8988T (cell line): ENCODE measurements around the gene MYLK.

Experiments
- DNase-seq: peaks from one replicate; pipeline ENCODE4 v3.0.0; 2011

The MYLK gene

DNA sequence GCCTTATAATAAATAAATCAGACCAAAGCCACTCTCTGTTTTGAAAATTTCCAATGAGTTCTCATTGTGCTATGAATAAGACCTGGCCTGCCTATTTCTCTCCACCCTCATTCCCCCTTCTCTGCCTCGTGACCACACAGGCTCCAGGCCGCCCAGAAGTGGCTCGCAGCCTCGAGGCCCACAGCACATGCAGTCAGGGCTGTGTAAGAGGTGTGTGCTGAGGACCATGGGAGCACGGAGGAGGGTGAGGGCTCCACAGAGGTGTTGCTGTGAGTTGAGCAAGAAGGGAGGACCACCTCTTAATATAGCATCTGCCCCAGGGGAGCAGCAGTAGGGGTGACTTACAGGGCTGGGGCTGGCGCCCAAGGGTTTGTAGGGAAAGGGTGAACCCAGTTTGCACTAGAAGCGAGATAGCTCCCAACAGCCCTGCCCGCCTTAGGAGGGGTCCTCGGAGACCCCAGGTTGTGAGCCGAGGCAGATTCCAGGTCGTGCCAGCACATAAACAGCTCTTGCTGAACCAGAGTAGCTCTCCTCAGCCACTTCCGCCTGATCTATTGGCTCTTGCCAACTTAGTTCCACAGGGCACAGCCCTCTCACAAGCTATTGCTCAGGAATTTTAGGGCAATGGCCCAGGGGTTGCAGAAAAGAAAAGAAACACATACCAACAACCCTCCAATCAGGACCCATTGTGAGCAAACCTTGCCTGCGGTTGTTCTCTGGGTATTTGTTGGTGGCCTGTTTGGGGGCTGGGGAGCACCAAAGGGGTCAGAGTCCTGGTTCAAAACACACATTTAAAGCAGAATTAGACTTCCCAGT, 117.7 kb downstream of the MYLK start:
- DNase-seq: no peak

DNA sequence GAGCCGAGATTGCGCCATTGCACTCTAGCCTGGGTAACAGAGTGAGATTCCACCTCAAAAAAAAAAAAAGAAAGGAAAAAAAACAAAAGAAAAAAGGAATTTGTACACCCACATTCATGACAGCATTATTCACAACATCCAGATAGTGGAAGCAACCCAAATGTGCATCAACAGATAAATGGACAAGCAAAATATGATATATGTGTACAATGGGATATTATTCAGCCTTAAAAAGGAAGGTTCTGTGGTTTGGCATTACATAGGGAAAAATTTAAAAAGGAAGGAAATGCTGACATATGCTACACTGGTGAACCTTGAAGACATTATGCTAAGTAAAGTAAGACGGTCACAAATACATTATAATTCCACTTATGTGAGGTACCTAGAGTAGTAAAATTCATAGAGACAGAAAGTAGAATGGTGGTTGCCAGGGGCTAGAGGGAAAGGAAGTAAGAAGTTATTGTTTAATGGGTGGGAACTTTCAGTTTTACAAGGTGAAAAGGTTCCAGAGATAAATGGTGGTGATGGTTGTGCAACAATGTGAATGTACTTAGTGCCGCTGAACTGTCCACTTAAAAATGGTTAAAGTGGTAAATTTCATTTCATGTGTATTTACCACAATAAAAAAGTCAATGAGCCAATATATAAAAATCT, 118.5 kb downstream of the MYLK start:
- no peak for DNase-seq

DNA sequence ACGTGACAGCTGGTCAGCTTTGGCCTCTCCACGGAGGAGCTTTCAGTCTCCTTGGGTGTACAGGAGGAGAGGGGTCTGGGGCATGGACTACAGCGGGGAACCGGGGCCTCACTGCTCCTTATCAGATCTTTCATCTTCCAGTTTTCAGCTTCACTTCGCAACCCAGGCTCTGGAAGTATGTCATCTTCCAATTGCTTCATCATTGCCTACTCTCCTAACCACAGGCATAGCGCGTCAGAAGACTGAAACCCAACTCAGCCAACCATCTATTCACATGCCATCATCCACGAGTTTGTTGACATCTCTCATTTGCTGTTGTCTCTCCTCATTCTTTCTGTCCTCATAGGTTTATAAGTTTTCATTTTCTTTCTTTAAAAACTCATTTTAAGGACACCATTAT, 119.5 kb downstream of the MYLK start:
- no peak for DNase-seq

DNA sequence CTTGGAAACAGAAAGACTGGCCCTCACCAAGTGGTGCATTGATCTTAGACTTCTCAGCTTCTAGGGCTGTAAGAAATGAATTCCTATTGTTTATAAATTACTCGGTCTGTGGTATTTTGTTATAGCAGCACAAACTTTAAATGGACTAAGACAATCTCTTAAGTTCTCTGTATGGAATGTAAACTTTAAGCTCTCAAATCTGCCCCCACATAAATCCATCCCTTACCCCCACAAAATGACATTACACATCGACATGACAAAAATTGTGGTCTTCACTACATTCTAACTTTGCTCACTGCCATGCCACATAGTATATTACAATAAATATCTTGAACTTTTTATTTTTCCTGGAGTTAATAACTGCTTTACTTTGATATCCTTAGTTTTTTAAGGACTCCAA, 121.3 kb downstream of the MYLK start:
- DNase-seq: no peak

DNA sequence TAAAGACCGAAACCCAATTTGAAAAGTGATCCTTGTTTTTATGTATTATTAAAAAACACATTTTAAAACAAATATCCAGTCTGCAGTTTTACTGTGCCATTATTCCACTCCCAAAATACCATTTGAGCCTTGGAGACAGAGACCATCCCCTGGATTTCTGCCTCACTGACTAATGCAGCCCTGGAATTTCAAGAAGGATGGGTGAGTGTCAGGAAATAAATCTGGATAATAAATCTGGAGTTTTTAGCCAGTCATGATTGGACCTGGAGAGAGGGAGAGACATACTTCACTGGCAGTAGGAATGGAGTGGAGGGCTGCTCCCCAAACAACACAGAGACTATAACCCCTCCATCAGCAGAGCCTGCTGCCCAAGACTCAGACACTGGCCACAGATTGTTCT, 123.3 kb downstream of the MYLK start:
- no peak for DNase-seq

DNA sequence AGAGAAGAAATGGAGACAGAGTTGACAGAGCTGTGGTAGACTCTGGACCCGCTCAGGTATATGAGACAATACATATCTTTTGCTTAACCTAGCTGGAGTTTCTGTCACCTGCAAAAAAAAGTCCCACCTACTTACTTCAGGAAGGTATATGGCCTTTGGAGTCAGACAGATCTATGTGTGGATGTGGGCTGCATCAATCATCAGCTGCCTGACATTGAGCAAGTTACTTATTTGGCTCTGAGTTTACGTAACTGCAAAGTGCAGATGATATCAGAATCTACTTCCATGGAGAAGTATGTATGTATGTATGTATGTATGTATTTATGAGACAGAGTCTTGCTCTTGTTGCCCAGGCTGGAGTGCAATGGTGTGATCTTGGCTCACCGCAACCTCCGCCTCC, 124.3 kb downstream of the MYLK start:
- DNase-seq: no peak

DNA sequence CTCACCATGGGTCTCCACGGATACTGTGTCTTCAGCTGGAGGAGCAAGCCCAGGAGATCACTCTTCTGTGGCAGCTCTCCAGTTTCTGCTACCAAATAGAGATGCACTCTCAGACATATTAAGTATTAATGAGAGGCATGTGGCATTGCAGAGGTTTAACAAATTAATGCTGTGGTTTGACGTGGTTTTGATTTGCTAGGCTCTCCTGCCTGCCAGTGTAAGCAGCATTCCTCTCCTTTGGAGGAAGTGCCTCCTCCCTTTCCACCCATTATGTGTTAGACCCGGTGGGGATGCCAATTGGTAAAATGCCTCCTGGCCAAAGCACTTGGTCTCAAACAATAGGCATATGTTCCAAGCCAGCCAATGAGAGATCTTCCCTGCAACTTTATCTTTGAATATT, 124.8 kb downstream of the MYLK start:
- DNase-seq: no peak

DNA sequence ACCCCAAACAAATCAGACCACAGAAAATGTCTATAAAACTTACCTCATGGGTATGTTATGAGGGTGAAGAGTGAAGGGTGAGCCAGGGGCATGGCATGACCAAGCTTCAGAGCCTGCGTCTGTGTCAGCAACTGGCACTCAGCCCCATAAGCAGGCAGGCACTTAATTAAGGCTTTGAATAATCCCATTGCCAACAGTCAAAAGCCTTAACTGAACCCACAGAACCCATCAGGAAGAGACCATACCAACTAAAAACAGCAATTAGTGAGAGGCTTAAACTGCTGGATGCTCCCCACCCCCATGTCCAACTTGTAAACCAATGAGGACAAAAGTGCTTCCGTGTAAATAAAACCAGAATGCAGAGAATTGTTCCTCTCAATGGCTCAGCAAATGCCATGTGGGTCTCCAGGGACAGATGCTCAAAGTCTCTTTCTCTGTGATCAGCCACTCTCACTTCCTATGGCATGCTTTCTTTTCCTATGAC, 126.0 kb downstream of the MYLK start:
- DNase-seq: no peak

DNA sequence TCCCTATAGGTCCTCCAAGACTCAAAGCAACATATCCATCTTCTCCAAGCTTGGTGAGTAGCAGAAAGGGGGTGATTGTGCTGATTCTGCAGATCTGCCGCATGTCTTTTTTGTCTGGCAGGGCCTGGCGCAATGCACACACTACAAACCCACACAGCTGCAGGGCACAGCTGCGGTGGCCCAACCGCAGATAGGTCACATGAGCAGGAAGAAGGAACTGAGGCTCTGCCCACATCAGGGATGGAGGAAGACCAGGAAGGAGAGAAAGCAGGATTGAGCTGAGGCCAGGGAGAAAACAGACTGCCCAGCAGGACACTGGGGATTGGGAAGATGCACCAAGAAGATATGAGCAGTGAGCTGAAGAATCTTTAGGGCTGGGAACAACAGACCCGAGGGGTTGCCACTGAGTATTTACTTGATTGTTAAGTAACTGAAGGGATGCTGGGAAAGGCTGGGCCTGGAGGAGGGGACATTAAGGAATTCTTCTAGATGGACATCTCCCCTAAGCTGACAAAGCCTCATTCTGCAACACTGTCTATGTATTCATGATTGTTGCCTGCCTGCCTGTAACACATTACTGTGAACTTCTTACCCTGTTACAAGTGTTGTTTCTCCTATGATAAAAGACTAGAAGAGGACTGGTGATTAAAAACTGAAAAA, 126.7 kb downstream of the MYLK start:
- no peak for DNase-seq

DNA sequence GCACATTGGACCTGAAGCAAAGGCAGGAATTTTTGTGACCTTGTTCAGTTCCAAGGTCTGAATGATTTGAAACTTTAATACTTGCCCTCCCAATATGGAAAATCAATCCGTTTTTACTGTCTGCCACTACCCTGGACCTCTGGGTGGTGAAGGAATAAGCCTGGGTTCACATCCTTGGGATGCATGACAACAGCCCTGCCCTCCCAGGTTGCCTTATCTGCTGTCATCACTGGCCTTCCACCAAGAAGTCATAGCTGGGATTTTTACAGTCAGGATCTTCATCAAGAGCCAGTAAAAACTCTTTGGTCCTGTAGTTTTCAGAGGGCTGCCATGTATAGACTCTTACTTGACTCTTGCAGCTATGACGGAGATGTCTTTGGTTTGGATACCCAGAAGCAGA, 128.6 kb downstream of the MYLK start:
- no peak for DNase-seq

DNA sequence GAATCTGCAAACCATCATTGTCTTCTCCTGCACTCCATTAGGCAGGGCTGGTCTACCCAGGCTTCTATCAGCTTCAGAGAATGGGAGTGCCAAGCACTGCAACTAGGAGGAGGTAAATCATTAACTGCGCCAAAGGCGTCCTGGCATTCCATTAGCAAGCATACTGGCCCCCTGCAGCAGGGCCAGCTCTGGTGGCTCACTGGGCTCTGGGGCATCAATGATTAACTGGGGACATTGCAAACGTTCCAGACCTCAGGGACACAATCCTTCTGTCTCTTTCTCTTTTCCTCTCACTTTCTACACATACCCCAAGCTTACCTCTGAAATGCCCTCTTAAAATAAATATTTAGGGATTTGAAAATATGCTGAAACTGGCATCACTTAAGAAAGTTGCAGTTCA, 129.0 kb downstream of the MYLK start:
- DNase-seq: no peak

DNA sequence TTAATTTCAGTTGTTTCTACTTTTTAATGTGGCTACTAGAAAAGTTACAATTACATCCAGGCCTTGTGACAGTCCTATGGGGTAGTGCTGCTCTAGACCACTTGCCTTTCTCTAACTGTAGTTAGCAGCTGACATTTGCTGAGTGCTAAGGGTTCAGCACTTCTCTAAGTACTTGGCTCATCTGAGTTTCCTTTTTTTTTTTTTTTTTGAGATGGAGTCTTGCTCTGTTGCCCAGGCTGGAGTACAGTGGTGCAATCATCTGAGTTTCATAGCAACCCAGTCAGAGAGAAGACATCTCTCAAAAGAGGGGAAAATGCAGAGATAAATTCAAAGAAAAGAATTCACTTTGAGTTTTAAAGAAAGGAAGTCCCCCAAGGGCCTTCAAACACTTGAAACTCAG, 130.8 kb downstream of the MYLK start:
- no peak for DNase-seq

DNA sequence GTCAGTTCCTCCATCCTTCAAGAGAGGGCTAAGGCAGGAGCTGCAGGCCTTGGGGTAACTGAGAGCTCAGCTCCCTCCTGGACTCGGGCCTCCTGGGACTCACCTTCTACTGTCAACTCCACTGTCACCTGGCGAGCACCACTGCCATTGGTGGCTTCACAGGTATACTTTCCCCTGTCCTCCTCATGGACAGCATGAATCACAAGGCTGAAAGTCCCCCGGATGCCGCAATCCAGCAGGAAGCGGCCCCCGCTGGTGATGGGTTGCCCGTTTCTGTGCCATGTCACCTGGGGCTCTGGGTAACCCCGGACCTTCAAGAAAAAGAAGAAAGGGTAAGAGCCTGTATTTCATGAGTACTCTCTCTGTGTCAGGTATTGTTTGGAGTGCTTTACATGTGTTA, 131.9 kb downstream of the MYLK start:
- no peak for DNase-seq

DNA sequence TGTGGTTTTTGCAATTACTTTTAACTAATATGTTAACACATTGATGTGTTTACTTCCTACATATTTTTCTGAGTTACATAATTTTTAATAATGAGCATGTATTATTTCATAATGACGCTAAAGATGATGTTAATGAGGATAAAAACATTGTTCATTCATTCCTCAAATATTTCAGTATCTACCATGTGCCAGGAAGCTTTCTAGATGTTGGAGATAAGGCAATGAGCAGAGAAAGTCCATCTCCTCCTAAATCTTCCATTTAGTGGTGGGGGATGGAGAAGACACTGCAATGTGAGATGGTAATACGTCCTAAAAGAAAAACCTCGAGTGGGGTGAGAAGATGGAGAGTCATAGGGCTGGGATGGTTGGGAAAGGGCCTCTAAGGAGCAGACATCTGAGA, 132.7 kb downstream of the MYLK start:
- DNase-seq: no peak

DNA sequence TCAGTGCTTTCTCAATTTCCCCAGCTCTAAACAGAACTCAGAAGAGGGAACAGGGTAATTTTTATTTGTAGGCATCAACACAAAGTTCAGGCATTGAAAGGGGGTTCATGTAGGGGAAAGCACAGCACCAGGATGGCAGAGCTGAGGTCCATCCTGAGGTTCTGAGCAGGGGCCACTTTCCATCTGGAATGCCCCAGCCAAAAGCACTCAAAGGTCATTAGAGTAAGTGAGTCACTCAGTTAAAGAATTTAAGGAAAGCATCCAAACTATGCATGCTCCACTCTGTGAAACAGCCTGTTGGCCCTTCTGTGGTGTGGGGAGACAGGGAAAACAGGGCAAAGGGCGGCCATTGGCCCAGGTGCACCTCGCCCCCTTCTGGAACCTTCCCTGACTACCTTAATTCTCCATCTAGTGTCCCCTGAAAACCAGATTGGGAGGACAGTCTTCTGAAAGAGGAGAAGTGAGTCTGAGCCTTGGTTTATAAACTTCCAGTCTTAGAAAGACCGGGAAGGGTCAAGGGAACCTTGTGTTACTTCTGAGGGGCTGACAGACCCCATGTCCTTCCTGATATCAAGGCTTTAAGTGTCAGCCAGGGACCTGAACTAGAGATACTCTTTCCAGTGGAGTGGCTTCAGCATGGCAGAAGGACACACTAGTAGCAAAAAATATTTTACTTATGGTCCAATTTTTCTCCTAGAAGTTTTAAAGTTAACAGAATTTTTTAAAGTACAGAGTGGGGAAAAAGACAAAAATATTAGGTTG, 133.3 kb downstream of the MYLK start:
- DNase-seq: peak; percentile 44

DNA sequence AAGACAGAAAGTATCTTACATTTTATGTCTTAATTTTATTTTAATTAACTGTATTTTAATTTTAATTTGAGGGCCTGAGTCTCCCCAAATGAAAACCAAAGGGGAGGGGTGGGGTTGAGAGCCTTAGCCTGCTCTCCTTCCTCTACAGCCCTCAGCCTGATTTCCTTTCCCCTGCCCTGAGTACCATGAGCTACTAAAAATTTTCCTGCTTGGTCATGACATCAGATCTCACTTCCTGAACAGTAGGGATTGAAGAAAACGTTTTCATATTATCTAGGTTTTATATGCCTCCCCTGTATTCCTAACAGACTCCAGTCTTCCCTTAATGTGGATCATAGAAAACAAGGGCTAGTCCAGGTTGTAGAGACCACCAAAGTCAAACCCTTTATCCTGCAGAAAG, 133.9 kb downstream of the MYLK start:
- no peak for DNase-seq

DNA sequence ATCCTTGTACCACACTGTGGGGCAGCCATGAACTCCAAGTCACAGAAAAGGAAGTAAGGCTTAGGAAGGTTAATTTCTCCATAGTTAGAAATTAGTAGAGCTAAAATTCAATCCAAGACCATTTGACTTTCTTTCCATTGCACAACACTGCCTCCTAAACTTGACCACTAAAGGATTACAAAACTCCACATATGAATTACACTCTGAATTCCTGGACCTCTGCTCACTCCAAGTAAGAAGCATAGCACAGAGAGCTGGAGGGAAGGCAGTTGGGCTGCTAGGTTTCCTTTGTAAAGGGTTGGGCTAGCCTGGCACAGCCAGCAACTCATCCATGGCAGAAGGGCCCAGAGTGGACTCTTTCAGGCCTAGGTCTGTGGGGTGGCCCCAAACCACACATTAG, 134.4 kb downstream of the MYLK start:
- no peak for DNase-seq

DNA sequence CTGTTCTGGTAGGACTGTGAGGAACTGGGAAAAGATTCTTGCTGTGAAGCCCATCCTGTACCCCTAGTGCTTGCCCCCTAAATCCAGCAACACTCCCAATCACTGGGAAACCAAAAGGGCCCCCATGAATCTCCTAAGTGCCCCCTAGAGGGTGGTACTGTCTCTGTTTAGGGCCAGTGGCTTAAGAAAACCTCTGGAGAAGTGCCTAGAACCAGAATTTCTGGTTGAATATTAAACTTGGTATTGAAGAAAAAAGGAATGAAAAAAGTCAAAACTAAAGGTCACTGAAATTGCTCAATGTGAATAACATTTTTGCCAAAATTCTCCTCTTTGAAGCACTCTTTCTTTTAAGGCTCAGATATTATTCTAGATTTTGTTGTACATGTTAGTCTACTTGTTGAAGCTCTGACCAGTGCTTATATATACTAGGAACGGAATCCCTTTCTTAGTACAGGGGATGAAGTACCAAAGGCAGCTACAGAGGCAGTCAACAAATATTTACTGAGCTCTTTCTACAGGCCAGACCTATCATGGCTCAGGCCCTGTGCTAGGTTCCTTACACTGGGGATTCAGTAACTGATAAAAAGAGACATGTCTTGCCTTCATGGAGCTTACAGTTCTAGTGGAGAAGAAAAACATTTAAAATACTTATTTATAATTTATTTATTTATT, 138.8 kb downstream of the MYLK start:
- no peak for DNase-seq

DNA sequence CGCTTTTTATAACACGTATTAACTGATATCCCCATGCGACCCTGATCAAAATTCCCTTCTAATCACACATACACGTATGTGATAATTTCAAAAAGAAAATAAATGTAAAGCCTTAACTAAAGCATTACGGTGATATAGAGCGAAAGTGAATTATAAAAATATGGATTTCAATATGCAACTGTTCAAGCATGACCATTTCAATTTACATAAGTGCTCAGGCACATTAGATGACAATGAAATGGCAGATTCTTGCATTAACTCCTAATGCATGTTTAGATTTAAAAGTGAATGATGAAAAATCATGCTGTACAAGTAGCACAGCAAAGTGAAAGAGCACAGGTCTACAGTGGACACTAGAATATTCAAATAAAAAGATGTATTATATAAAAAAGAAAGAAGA, 140.1 kb downstream of the MYLK start:
- DNase-seq: no peak

DNA sequence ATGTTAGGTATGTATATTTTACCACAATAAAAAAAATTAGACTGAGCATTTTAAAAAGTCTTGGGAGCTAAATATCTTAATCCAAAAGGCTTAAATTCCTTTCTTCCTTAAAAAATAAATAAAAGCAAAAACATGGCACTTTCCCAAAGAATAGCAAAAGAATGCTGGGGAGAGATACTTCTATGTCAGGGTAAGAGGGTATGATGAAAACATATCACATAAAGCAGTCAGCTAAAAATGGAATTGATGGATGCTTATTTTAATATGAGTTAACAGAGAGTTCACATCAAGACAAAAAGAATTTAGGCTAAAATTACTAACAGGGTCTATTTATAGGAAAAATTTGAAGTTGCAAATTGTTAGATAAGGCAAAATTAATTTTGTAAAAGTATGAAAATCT, 141.0 kb downstream of the MYLK start:
- no peak for DNase-seq

DNA sequence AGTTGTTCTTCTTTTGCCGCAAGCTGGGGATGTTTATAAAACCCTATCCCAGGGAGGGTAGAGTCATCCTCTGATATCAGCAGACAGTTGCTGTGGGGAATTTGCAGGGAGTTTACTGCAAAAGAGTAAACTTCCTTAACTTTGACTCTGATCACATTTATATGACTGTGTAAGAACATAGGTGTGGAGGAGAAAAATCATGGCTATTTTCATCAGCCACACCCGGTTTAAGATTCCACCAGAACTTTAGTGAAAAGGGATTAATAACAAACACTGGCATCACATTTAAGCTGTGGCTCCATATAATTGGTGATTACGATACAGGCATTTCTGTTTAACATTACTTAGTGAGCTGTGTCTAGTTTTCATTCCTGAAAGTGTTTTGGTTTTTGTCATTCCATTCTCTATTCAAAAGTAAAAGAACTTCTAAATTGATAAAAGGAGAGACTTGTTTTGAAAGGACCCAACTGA, 143.1 kb downstream of the MYLK start:
- DNase-seq: no peak

DNA sequence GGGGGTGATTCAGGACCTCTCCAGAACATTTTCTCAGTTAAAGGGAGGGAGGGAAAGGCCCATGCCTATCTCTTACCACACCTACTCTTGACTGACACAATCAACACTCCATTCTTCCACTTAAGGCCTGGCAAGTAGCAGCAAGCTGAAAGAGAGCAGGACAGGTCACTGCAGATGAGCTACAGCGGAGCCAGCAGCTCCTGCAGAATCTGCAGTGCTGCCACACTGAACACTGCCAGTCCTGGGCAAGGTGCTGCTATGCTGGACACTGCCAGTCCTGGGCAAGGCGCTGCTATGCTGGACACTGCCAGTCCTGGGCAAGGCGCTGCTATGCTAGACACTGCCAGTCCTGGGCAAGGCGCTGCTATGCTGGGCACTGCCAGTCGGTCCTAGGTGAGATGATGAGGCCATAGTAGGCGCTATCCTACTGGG, 143.7 kb downstream of the MYLK start:
- no peak for DNase-seq

DNA sequence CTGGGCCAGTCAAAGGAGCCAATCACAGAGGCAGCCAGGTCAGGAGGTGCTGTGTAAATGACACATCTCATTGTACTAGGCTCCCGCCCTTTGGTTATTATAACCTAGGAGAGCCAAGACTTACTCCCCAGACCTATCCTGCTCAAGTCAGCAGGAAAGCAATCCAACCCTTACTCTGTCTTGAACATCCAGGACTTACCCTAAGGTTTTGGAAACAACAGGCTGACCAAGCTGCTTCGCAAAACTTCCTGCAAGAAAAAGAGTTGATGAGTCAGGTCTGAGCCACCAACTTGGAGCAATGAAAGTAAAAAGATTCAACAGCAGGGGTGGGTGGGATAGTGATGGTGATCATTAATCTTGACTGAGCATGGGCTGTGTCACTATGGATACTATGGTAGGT, 144.4 kb downstream of the MYLK start:
- DNase-seq: no peak
